ENCODE measurements around the gene VPS8.

GRCh38 chr3:184796551-184796950 is 15.4 kb upstream of the VPS8 start:
- no peak for TF ChIP-seq HMGN3 (IDR thresholded peaks at IDR 0.05; ENCODE audit: borderline replicate concordance, extremely low read depth, insufficient read length, low read depth, low read length)
- no peak for TF ChIP-seq REST (IDR thresholded peaks at IDR 0.05; ENCODE audit: borderline replicate concordance)
- no peak for TF ChIP-seq REST (CRISPR knock-in tag; IDR thresholded peaks at IDR 0.05; ENCODE audit: low read depth)

Data from K562 (cell line).